ENCODE results near the gene POC5.

Gene POC5

DNA sequence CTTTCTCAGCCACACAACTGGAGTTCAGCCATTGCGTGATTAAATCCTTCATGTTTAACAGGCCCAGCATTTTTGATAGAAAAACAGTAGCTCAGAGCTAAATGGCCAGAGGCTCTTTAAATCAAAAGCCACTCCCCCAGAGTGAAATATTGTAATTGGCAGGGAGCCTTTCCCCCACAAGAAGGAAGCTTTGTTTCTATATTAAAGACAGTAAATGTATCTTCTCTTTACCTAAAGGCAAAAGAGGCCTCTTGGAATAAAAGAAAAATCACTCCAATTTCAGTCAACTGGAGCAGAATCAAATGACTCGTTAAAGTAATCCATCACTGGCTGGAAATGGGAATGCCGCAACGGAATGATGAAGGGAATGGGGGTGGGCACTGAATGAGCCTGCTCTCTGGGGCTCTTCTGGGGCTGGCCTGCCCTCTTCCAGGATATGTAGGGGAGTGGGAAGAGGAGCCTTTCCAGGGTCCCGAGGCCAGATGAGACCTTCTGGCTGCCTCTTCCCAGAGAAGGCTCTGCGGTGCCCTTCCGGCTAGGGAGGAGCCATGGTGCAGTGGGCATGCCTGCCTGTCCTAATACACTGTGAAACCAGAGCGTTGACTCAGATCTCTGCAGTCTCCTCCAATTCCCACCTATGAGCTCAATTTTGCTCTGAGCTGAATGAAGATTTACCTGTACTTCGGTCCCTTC lies 60.8 kb downstream of the POC5 start:
- DNase-seq, result peak; percentile 36

DNA sequence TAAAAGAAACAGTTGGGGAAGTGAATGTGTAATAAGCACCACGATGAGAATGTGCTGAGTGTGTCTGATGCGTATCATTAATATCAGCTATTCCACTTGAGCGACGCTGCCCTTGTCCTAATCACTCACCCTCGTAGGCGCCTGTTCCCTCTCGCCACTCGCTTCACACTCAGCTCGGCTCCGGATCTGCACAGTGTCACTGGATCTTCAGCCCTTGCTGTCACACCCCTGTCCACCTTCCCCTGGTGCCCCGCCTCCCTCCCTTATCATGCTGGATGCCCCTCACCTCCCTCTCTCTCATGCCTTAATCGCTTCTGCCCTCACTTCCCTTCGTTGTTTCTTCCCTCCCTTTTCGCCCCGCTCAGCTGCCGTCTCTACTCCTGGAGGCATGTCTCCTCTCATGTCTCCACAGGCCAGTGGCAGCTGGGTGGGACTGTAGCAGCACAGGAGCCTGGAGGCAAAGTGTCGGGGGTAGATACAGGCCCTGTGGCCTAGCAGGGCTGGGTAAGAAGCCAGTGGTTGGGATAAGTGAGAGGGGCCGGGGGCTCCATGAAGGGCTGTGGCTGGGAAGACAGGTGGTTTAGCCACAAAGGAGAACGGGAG lies 62.4 kb downstream of the POC5 start:
- DNase-seq, result no peak

DNA sequence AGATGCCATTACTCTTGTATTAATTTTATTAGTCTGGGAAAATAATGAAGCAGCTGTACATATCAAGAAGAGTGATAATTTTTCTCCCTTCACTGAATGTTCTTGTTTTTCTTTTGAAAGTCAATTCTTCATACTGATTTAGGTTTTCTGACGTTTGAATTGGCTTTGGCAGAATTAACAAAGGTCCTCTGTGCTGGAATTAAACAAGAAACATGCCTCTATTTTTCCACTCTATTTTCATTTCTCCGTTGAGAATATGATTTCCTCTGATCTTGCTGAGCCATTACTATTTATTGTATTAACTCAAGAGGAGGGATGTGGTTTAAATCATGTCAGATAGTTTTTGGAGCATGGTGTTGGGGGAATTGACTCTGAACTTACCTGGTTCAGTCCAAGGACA lies 63.7 kb downstream of the POC5 start:
- DNase-seq, result no peak

DNA sequence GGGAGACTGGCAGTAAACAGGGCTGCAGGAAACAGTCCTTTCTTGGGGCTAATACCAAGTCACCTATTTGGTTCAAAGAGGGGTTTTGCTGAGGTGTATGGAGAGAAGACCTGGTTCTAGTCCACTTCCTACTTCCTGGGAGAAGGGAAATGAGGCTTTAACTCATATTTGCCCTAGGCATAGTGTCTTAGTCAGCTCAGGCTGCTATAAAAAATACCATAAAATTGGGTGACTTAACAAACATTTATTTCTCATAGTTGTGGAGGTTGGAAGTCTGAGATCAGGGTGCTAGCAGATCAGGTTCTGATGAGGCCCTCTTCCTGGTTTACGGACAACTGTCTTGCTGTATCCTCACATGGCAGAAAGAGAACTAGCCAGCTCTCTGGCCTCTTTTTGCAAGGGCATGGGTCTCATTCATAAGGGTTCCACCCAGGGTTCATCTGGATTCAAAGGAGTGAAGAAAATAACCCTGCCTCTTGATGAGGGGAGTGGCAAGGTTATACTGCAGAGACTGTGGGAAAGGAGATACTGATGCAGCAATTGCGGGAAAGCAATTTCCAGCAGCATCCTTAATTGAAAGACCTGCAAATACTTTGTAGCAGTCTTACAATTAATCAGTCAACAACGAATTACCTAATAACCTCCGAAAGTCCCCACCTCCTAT lies 65.5 kb downstream of the POC5 start:
- DNase-seq, result no peak

DNA sequence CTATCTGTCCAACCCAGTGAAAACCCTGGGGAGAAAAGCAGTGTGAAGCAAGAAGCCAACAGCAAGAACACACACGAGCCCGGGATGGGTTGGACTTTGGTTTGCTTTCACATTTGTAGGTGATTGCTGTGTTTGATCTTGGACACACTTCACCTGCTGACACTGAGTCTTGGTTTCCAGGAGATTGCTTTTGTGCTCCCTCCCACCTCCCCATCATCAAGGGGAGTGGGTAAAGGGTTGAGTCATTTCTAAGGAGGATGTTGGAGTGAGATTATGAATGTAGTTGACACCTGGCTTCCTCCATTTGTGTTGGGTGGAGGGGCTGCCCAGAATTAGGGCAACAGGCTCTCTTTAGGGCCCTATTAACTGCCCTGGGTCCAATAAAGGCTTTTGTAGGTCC lies 68.5 kb downstream of the POC5 start:
- DNase-seq, result no peak

DNA sequence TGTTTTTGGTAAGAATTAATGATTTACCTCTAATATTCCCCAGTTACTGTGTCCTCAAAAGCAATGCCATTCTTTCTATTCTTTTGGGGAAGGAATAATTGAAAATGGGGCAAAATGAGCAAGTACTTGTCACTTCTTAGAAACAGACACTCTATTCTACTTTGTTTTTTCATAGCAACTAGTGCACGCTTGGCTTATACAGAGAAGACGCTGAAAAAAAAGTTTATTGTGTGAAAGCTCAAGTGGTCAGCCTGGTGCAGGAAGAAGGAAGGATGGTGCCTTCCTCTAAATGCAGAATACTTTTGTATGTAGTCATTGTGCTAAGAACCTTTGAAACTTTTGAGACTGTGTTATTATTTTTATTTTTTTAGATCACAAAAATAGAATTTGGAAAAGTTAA lies 76.4 kb downstream of the POC5 start:
- DNase-seq, result no peak

DNA sequence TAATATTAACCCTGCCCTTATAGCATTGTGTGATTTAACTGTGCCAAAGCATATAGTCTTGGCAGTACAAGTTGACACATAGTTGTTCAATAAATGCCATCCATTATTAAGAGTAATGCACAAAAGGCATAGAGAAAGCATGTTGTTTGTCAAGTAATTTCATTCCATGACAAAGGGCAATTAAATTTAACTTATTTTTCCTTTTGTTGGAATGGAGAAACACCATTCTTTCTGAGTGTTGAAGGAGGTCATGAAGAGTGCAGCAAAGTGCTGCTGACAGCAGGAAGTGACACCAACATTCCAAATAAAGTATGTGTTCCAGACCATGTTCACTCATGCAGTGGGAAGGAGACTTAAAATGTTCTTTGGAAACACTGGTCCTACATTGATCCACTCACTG lies 76.8 kb downstream of the POC5 start:
- DNase-seq, result no peak

DNA sequence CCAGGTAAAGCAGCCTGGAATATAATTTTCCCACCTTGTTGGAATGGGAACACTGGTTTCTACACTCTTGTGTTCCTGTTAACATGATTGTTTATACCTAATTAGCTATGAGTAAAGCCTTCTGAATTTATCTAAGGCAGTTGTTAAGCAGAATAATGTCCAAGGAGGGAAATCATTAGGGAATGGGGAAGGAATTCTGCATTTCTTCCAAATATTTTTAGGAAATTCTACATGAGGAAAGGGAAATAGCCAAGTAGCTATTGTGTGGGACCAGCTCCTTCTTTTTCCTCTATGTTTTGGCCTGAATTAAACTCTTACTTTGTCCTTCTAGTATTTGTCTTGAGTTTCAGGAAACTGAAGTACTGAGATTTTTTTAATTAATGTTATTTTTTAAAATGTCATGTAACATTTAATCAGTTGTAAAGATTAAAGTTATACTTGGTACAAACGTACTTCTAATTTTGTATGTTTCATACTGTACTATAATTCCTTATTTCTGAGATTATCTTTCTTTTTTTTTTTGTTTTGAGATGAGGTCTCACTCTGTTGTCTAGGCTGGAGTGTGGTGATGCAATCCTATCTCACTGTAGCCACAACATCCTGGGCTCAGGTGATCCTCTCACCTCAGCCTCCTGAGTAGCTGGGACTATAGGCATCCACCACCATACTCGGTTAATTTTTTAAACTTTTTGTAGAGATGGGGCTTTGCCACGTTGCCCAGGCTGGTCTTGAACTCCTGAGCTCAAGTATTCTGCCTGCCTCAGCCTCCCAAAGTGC lies 77.5 kb downstream of the POC5 start:
- no peak for DNase-seq

DNA sequence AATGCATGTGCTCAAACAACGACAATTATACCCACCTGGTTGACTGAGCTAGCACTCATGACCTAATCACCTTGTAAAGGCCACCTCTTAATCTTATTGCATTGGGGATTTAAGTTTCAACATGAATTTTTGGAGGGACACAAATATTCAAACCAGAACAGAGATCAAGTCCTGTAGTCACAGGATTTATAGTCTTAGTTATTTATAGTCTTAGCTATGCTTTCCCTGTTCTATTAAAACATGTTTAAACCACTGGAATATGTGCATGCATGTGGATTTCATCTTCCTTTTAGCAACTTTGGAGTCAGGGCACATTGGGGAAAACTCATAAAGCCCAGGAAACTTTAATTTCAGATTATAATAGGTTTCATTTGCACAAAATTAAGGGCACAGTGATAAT lies 79.3 kb downstream of the POC5 start:
- no peak for DNase-seq

DNA sequence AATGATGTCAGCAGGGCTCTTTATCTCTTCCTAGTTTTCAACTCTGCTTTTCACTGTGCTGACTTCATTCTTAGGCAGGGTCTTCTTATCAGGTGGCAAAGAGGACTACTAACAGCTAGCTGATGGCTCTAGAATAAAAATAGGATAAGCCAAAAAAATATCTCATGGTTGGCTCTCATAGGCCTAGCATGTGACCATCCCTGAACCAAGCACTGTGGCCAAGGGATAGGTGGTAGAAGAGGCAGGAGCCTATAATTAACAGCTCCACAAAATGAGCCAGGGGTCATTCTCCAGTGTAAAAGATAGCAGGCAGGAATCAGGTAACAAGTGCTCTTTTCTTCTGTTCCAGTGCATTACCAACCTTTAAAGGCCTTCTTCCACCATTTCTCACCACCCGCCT lies 84.9 kb downstream of the POC5 start:
- no peak for DNase-seq

DNA sequence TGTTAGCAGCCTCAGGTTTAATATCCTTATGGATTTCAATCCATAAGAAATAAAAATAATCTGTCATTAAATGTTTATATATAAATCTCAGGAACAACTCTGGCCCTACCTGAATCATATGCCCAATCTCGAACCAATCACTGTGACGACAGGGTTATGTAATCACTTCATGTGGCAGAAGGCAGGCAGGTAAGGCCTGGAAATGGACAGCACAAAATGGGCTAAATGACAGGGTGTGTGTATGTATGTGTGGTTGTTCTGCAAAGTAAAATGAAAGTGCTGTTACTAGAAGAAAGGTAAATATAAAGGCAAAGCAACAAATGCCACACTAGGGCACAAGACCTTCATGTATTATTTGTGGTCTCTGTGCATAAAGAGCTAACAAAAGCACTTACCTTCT lies 86.4 kb downstream of the POC5 start:
- no peak for DNase-seq

DNA sequence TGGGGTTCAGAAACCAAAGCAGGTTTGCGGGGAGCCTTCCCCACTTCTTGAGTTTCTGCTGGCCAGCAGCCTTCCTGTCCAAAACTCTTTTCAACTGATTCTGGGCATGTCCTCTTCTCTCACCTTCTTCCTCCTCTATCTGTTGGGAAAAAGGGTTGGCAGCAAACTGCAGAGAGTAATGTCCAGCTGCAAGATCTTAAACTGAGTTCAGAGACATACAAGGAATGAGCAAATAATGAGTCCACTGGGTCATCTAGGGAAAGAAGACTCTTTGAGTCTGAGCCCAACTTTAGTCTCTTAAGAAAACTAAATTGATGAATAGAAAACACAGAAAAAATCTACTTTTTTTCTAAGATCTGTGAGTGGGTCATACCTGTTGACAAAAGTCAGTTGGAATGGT lies 89.4 kb downstream of the POC5 start:
- no peak for DNase-seq

DNA sequence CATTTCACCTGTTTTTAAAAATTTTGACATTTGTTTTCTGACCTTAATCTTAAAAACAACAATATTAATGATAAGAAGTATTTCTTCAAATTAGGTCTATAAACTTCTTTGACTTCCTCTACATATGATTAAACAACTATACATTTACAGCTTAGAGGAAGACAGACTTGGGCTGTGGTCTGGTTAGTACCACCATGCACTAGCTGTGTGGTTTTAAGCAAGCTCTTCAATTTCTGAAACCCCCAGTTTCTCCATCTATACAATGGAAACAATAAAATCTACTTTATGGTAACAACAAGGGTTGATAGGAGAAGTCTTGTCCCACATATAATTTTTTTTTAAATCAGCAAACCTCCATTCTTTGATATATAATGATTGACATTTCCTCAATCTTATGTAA lies 90.3 kb downstream of the POC5 start:
- DNase-seq, result no peak

All from DMS79 (cell line).